Cerebellar cortex (tissue), 1 donor: ENCODE measurements around the gene FLVCR1.
A peak's percentile ranks its signal among the peaks of the same experiment; 100 is the strongest.
"Not testable (repeated sequence)": the region's sequence is repeated elsewhere in the genome, so short reads cannot be mapped to it uniquely, and the experiment has no call there.

Experiments used
- DNase-seq: peaks from one replicate; pipeline ENCODE4 v3.0.0-alpha.2; 2015; ENCODE audit warnings: low spot score

FLVCR1 gene

GRCh38 chr1:212860713-212861581, 2.9 kb downstream of the FLVCR1 start:
- DNase-seq, result peak; percentile 9

DNA sequence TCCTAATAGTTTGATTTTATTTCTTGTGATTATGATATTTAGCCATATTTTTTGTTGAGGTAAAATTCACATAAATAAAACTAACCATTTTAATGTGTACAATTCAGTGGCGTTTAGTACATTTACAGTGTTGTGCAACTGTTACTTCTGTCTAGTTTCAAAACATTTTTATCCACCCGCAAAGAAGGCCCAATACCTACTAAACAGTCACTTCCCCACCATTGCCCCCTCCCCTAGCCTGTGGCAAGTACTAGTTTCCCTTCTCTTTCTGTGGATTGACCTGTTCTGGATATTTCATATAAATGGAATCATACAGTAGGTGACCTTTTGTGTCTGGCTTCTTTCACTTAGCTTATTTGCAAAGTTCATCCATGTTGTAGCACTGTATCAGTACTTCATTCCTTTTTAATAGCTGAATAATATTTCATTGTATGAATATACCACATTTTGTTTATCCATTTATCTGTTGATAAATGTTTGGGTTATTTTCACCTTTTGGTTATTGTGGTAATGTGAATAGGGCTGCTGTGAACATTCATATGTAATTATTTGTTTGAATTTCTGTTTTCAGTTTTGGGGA, 4.1 kb downstream of the FLVCR1 start:
- no peak for DNase-seq

GRCh38 chr1:212863345-212863744, 5.3 kb downstream of the FLVCR1 start:
- DNase-seq, result not testable (repeated sequence)

GRCh38 chr1:212864201-212864600, 6.1 kb downstream of the FLVCR1 start:
- peak; percentile 46 for DNase-seq

DNA sequence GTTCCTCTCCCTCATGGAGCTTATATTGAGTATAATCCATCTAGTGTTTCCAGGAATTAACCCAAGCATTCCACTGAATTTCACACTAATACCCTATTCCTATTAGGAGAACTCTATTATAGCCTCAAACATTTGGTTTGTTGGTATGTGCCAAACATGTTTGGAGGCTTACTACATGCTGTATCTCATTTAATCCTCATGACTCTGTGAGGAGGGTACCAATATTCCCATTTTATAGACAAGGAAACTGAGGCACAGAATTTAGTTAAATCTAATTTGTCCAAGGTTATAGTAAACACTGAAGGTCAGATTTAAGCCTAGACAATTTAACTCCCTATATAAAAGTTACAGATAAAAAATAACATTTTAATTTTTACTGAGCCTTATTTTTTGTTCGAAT, 9.1 kb downstream of the FLVCR1 start:
- DNase-seq, result no peak

DNA sequence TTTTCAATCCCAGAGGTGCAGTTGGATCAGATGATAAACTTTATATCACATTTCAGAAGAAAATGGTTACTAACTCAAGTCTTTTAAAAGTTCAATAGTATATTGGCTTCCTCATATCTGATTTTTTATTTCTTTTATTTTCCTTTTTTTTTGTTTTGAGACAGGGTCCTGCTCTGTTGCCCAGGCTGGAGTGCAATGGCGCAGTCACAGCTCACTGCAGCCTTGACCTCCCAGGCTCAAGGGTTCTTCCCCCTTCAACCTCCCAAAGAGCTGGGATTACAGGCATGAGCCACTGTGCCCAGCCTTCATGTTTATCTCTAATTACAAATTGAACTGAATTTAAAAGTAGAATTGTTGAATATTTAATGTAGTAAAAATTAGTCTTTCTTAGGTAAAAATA, 13.9 kb downstream of the FLVCR1 start:
- no peak for DNase-seq

- no peak for DNase-seq
Measured at GRCh38 chr1:212873518-212873917, 15.4 kb downstream of the FLVCR1 start.

DNA sequence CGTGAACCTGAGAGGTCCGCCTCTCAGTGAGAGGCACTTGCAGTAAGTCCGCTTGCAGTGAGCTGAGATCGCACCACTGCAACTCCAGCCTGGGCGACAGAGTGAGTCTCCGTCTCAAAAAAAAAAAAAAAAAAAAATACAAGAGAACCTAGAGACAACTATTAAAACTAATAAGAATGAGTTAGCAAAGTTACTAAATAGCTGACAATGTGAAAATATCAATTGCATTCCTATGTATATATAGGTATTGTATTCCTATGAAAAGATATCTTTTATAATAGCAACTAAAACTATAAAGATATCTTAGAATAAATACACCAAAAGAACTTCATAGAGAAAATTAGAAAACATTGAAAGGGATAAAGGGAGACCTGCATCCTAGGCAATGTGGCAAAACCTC, 20.3 kb downstream of the FLVCR1 start:
- DNase-seq, result no peak

DNA sequence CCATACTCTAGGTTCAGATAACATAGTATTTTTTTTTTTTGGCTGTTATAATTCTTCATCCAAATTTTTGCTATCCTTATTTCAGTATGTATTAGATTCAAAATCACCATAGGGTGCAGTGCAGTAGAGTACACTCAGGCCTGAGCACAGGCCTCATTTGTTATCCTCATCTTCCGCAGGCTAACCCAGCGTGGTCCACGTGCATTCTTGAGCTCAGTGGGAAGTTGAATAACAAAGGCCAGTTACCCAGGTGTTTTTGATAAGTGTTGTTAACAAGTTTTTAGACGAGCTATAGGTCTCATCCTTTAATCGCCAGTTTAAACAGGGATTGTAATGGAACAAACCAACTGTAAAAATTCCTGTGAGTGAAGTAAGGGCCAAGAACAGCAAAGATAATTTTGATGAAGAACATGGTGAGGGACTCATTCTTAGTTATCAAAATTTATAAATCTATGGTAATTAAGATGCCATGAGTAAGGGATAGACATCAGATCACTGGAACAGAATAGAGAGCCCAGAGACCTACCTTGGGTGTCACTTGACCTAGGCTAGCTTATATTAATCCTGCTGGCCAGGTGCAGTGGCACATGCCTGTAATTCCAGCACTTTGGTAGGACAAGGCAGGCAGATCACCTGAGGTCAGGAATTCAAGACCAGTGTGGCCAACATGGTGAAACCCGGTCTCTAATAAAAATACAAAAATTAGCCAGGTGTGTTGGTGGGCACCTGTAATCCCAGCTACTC, 22.0 kb downstream of the FLVCR1 start:
- DNase-seq, result no peak

DNA sequence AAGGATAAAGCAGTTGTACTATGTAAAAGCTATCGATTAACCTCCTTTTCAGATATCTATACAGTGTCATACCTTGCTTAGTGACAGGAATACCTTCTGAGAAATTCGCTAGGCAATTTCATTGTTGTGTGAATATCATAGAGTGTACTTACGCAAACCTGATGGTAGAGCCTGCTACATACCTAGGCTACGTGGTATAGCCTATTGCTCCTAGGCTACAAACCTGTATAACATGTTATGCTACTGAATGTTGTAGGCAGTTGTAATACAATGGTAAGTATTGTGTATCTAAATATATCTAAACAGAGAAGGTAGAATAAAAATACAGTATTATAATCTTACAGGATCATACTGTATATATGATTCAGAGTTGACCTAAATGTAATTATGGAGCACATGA, 26.5 kb downstream of the FLVCR1 start:
- DNase-seq, result no peak

GRCh38 chr1:212892108-212892507, 34.0 kb downstream of the FLVCR1 start:
- DNase-seq, result no peak

DNA sequence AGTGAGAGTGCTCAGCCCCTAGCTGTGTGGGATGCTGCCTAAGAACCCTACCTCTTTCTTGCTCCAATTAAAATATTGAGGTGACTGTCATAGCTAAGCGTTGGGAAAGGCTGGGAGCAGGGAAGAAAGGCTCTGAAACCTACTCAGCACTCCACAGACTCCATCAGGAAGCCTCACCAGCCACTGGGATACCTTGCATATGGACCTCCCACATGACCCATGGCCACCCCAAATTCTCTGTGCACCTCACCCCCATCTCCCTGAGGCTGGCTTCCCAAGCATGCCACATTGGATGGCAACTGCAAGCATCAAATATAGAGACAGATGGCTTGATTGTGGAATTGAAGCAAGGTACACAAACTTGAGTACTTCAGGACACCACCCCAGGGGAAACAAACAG, 41.8 kb downstream of the FLVCR1 start:
- no peak for DNase-seq

DNA sequence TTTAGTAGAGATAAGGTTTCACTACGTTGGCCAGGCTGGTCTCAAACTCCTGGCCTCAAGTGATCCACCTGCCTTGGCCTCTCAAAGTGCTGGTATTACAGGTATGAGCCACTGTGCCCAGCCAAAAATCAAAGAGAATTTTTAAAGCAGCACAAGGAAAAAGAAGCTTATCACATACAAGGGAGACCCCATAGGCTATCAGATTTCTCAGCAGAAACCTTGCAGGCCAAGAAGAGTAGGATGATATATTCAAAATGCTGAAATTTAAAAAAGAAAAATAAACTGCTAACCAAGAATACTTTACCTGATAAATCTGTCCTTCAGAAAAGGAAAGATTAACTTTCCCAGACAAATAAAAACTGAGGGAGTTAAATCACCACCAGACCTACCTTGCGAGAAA, 43.2 kb downstream of the FLVCR1 start:
- DNase-seq, result no peak

DNA sequence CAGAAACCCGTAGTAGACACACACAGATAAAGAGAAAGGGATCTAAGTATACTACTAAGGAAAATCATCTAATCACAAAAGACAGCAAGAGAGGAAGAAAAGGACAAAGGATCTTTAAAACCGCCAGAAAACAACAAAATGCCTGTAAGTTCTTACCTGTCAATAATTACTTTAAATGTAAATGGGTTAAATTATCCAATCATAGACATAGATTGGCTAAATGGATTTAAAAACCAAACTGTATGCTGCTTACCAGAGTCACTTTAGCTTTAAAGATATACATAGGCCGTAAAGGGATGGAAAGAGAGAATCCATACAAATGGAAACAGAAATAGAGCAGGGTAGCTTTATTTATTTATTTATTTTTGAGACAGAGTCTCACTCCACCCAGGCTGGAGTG, 44.0 kb downstream of the FLVCR1 start:
- no peak for DNase-seq

DNA sequence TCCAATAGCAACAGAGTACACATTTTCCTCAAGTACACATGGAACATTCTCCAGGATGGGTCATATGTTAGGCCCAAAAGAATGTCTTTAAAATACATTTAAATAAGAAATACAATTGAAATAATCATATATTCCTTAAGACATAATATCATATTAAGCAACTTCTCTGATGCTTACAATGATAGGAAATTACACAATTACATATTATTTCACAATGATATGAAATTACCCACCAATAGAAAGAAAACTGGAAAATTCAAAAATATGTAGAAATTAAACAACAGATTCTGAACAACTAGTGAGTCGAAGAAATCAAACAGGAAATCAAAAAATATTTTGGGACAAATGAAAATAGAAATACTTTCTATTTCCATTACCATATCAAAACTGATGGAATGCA, 45.6 kb downstream of the FLVCR1 start:
- DNase-seq, result no peak

DNA sequence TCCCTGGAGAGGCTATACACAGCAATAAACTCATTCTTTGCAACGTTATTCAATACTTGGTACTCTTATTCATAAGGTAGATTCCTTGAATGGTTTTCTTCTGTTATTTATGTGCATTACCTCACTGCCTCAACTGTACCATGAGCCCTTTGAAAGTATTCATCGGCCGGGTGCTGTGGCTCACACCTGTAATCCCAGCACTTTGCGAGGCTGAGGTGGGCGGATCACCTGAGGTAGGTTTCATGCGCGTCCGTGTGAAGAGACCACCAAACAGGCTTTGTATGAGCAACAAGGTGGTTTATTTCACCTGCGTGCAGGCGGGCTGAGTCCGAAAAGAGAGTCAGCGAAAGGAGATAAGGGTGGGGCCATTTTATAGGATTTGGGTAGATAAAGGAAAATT, 50.0 kb downstream of the FLVCR1 start:
- not testable (repeated sequence) for DNase-seq

DNA sequence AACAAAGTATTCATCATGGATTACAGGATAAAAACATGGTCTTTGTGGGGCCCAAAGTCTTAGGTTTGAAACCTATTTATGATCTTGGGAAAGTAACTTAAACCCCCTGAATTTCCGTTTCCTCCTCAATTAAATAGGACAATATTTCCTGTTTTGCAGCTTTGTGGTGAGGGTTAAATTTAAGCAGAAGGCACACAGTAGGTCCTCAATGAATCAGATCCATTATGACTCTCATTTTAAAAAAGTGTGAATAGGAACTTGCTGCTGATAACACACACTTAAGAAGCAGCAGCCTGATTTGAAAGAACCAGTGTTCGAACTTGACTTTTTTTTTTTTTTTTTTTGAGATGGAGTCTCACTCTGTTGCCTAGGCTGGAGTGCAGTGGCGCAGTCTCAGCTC, 50.9 kb downstream of the FLVCR1 start:
- DNase-seq, result no peak

DNA sequence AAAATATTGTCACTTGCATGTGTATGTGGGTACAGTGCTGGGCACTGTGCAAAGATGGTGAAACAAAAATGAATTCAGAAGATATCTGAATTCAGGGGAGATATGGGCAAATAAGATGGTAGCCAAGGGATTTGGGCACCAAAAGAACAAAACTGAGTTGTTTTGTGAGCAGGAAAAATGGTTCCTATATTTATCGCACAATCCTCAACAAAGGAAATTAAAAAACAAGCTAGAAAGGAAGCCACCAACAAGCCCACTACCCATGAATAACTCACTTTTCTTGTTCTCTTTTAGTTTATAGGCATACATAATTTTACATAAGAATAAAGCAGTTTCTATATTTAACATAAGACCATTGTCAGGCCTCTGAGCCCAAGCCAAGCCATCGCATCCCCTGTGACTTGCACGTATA, 51.6 kb downstream of the FLVCR1 start:
- DNase-seq, result no peak

DNA sequence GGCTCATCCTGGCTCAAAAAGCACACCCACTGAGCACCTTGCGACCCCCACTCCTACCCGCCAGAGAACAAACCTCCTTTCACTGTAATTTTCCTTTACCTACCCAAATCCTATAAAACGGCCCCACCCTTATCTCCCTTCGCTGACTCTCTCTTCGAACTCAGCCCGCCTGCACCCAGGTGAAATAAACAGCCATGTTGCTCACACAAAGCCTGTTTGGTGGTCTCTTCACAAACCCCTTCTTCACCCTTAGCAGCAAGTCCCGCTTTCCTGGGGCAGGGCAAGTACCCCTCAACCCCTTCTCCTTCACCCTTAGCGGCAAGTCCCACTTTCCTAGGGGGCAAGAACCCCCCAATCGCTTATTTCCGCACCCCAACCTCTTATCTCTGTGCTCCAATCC, 52.1 kb downstream of the FLVCR1 start:
- not testable (repeated sequence) for DNase-seq

DNA sequence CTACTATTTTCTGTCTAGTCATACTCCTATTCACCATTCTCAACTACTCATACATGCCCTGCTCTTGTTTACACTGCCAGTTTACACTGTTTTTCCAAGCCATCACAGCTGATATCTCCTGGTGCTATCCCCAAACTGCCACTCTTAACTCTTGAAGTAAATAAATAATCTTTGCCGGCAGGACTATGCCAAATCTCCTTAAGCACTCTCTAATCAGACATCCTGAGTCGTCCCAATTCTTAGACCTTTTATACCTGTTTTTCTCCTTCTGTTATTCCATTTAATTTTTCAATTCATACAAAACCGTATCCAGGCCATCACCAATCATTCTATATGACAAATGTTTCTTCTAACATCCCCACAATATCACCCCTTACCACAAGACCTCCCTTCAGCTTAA, 55.6 kb downstream of the FLVCR1 start:
- DNase-seq, result not testable (repeated sequence)

DNA sequence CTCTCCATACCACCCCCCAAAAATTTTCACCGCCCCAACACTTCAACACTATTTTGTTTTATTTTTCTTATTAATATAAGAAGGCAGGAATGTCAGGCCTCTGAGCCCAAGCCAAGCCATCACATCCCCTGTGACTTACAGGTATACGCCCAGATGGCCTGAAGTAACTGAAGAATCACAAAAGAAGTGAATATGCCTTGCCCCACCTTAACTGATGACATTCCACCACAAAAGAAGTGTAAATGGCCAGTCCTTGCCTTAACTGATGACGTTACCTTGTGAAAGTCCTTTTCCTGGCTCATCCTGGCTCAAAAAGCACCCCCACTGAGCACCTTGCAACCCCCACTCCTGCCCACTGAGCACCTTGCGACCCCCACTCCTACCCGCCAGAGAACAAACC, 56.0 kb downstream of the FLVCR1 start:
- DNase-seq, result not testable (repeated sequence)

- DNase-seq, result no peak
Measured at GRCh38 chr1:212914789-212915188, 56.7 kb downstream of the FLVCR1 start.
